Sigmoid colon (tissue), 4 donors: ENCODE results near the gene LCE1D.

Experiments
- EP300 ChIP-seq, 4 donors: sonication (generic); formaldehyde crosslinking; IDR thresholded peaks; one replicate each; pipeline ENCODE4 v1.6.1; 2017; ENCODE audit warnings: antibody characterized with exemption in 4 of 4
- TF ChIP-seq, protein P1 (sequence below), 4 experiments: fragments of 450-650 bp in 3 of 4; fragments of 200-600 bp in 1 of 4; IDR thresholded peaks; one replicate each; pipeline ENCODE4 v1.5.1; 2016 to 2019; ENCODE audit warnings: antibody characterized with exemption in 4 of 4, mild to moderate bottlenecking in 3 of 4, moderate library complexity in 2 of 4

- TF ChIP-seq, protein P1, sequence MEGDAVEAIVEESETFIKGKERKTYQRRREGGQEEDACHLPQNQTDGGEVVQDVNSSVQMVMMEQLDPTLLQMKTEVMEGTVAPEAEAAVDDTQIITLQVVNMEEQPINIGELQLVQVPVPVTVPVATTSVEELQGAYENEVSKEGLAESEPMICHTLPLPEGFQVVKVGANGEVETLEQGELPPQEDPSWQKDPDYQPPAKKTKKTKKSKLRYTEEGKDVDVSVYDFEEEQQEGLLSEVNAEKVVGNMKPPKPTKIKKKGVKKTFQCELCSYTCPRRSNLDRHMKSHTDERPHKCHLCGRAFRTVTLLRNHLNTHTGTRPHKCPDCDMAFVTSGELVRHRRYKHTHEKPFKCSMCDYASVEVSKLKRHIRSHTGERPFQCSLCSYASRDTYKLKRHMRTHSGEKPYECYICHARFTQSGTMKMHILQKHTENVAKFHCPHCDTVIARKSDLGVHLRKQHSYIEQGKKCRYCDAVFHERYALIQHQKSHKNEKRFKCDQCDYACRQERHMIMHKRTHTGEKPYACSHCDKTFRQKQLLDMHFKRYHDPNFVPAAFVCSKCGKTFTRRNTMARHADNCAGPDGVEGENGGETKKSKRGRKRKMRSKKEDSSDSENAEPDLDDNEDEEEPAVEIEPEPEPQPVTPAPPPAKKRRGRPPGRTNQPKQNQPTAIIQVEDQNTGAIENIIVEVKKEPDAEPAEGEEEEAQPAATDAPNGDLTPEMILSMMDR (IDR thresholded peaks at IDR 0.05) = no peak
- no peak for TF ChIP-seq EP300 (IDR thresholded peaks at IDR 0.05)
These were observed at the start of gene LCE1D for GRCh38 chr1:152796421-152796820.
